ENCODE results near the gene GDPD4. TPM values are rescaled to one million over a fixed set of nuclear protein-coding genes. Genes with fewer than 3 reads are reported as not detected.

The GDPD4 gene
- total RNA-seq, 4 donors from 2014 or later, result not detected

- DNase-seq (no peak), ATAC-seq (no peak)
- Histone ChIP-seq H3K27me3 (peaks cover 0 to 2% (median 0%) of the 10 kb centered on the region in 3 donors), H3K9me3 (peaks cover 0 to 12% (median 0%) of the 10 kb centered on the region in 3 donors), H3K36me3 (no peaks in the 10 kb centered on the region), H3K4me1 (no peaks in the 10 kb centered on the region), H3K27ac (no peak overlapping the region), H3K4me3 (no peak overlapping the region)
- in situ Hi-C loops (cut with MboI; ENCODE audit: low sequenced_read_pairs in 4 of 4) (loop anchor here in 1 of 4 donors (10.0 kb wide), 1 partner anchor 55 kb away; no protein-coding TSS in a partner anchor), intact Hi-C loops (cut with DNase I; ENCODE audit: low total_unique reads) (no loop called here)
- TF ChIP-seq POLR2A (IDR thresholded peaks at IDR 0.05) (no peak), CTCF (IDR thresholded peaks at IDR 0.05 in 4 of 5, conservative IDR thresholded peaks at IDR 0.05 in 1 of 5) (no peak)
These were observed 41.8 kb downstream of the GDPD4 start for GRCh38 chr11:77259641-77260040.

GRCh38 chr11:77253690-77254089, 47.8 kb downstream of the GDPD4 start:
- in situ Hi-C loops (cut with MboI; ENCODE audit: low sequenced_read_pairs in 4 of 4) (loop anchor here in 1 of 4 donors (10.0 kb wide), 1 partner anchor 61 kb away; no protein-coding TSS in a partner anchor), intact Hi-C loops (cut with DNase I; ENCODE audit: low total_unique reads) (no loop called here)
- Histone ChIP-seq H3K4me3 (no peak overlapping the region), H3K4me1 (no peaks in the 10 kb centered on the region), H3K27ac (no peak overlapping the region), H3K9me3 (no peaks in the 10 kb centered on the region), H3K36me3 (no peaks in the 10 kb centered on the region), H3K27me3 (no peaks in the 10 kb centered on the region)
- no peak for DNase-seq
- no peak for TF ChIP-seq POLR2A (IDR thresholded peaks at IDR 0.05)
- no peak for TF ChIP-seq CTCF (IDR thresholded peaks at IDR 0.05 in 4 of 5, conservative IDR thresholded peaks at IDR 0.05 in 1 of 5)
- no peak for ATAC-seq

GRCh38 chr11:77252555-77253270, 48.8 kb downstream of the GDPD4 start:
- ATAC-seq, result no peak
- no peaks in the 10 kb centered on the region for H3K36me3 ChIP-seq
- TF ChIP-seq POLR2A (IDR thresholded peaks at IDR 0.05), result no peak
- TF ChIP-seq CTCF (IDR thresholded peaks at IDR 0.05 in 4 of 5, conservative IDR thresholded peaks at IDR 0.05 in 1 of 5), result no peak
- in situ Hi-C loops (cut with MboI; ENCODE audit: low sequenced_read_pairs in 4 of 4) (loop anchor here in 1 of 4 donors (10.0 kb wide), 1 partner anchor 62 kb away; no protein-coding TSS in a partner anchor), intact Hi-C loops (cut with DNase I; ENCODE audit: low total_unique reads) (no loop called here)
- no peaks in the 10 kb centered on the region for H3K9me3 ChIP-seq
- H3K4me1 ChIP-seq, result no peaks in the 10 kb centered on the region
- H3K4me3 ChIP-seq, result no peak overlapping the region
- H3K27ac ChIP-seq, result no peak overlapping the region
- H3K27me3 ChIP-seq, result no peaks in the 10 kb centered on the region
- DNase-seq, result no peak

- no peak for TF ChIP-seq CTCF (IDR thresholded peaks at IDR 0.05 in 4 of 5, conservative IDR thresholded peaks at IDR 0.05 in 1 of 5)
- no peak for TF ChIP-seq POLR2A (IDR thresholded peaks at IDR 0.05)
- in situ Hi-C loops (cut with MboI; ENCODE audit: low sequenced_read_pairs in 4 of 4) (loop anchor here in 1 of 4 donors (10.0 kb wide), 1 partner anchor 64 kb away; no protein-coding TSS in a partner anchor), intact Hi-C loops (cut with DNase I; ENCODE audit: low total_unique reads) (no loop called here)
- H3K36me3 ChIP-seq, result no peaks in the 10 kb centered on the region
- H3K27ac ChIP-seq, result no peak overlapping the region
- no peak for DNase-seq
- ATAC-seq, result no peak
- H3K4me1 ChIP-seq, result no peaks in the 10 kb centered on the region
- H3K27me3 ChIP-seq, result no peaks in the 10 kb centered on the region
- H3K9me3 ChIP-seq, result no peaks in the 10 kb centered on the region
- no peak overlapping the region for H3K4me3 ChIP-seq
These were observed 50.4 kb downstream of the GDPD4 start for GRCh38 chr11:77250881-77251640.
